PC-3 (cell line): Measurements from ENCODE around the gene MMP10. TPM values are rescaled to one million over a fixed set of nuclear protein-coding genes. Genes with fewer than 3 reads are reported as not detected.
A peak's percentile ranks its signal among the peaks of the same experiment; 100 is the strongest.

Experiments used
- ATAC-seq: fragments of 200-7000 bp; cut with Tn5 transposase; 2 replicates; pipeline ENCODE4 v1.9.1; 2020; ENCODE audit warnings: mild to moderate bottlenecking, moderate library complexity
- BruUV-seq: library from RNA; stranded (reverse); fragments of 400-500 nt; replicated peaks from 2 replicates; lab custom pipeline; 2021; lab: Mats Ljungman, UMichigan
- CTCF ChIA-PET: fragments of 300-600 bp; sonication (Branson Sonifier 250); formaldehyde crosslinking; loops from one replicate; lab custom pipeline; 2022; ENCODE audit warnings: antibody characterized with exemption; lab: Charles Lee
- POLR2A ChIA-PET: fragments of 300-600 bp; sonication (Branson Sonifier 250); formaldehyde crosslinking; loops from one replicate; lab custom pipeline; 2022; ENCODE audit warnings: antibody characterized with exemption; ENCODE audit not compliant: unreplicated experiment; lab: Charles Lee
- DNase-seq: peaks from one replicate; pipeline ENCODE4 v3.0.0-alpha.2; 2015
- H2AFZ ChIP-seq: fragments of 300-600 bp; sonication (generic); 2 replicates; pipeline ENCODE4 v1.6.0; 2016; ENCODE audit warnings: antibody characterized with exemption, low read length
- H3F3A ChIP-seq: fragments of 300-600 bp; sonication (generic); one replicate; pipeline ENCODE4 v1.6.0; 2017; ENCODE audit warnings: antibody characterized with exemption, low read length, control low read depth, mild to moderate bottlenecking; ENCODE audit not compliant: unreplicated experiment
- H3K27ac ChIP-seq: fragments of 300-600 bp; sonication (generic); 2 replicates; pipeline ENCODE4 v1.5.1; 2016; ENCODE audit warnings: mild to moderate bottlenecking, low read length
- H3K27me3 ChIP-seq: fragments of 300-600 bp; sonication (generic); 2 replicates; pipeline ENCODE4 v1.6.1; 2016; ENCODE audit warnings: low read length, mixed read lengths
- H3K36me3 ChIP-seq: fragments of 300-600 bp; sonication (generic); 2 replicates; pipeline ENCODE4 v1.6.1; 2016; ENCODE audit warnings: low read depth, mixed run types, low read length, mixed read lengths
- H3K4me1 ChIP-seq: fragments of 300-600 bp; sonication (generic); 2 replicates; pipeline ENCODE4 v1.5.1; 2016; ENCODE audit warnings: low read length; ENCODE audit not compliant: insufficient read depth
- H3K4me2 ChIP-seq: fragments of 300-600 bp; sonication (generic); 2 replicates; pipeline ENCODE4 v1.6.0; 2016; ENCODE audit warnings: low read length
- H3K4me3 ChIP-seq: fragments of 300-600 bp; sonication (generic); 2 replicates; pipeline ENCODE4 v1.5.1; 2016; ENCODE audit warnings: mild to moderate bottlenecking, low read length, mixed read lengths
- H3K79me2 ChIP-seq: fragments of 300-600 bp; sonication (generic); 2 replicates; pipeline ENCODE4 v1.6.1; 2017; ENCODE audit warnings: low read length, mixed read lengths
- H3K9ac ChIP-seq: fragments of 300-600 bp; sonication (generic); 2 replicates; pipeline ENCODE4 v1.6.0; 2016; ENCODE audit warnings: mild to moderate bottlenecking, low read length
- H3K9me2 ChIP-seq: fragments of 300-600 bp; sonication (generic); replicated peaks from 2 replicates; pipeline ENCODE4 v1.6.1; 2016; ENCODE audit warnings: mixed run types, low read length, mixed read lengths
- H3K9me3 ChIP-seq: fragments of 300-600 bp; sonication (generic); 2 replicates; pipeline ENCODE4 v1.6.1; 2016; ENCODE audit warnings: low read length, mixed read lengths
- H4K20me1 ChIP-seq: fragments of 300-600 bp; sonication (generic); 2 replicates; pipeline ENCODE4 v1.6.1; 2016; ENCODE audit warnings: low read length, mixed read lengths
- EZH2 ChIP-seq: fragments of 300-600 bp; sonication (generic); IDR thresholded peaks from one replicate; pipeline ENCODE4 v1.6.1; 2017; ENCODE audit warnings: antibody characterized with exemption, mild to moderate bottlenecking, low read length; ENCODE audit not compliant: unreplicated experiment
- EZH2phosphoT487 ChIP-seq: fragments of 300-600 bp; sonication (generic); IDR thresholded peaks from 2 replicates; pipeline ENCODE4 v1.6.1; 2018; ENCODE audit warnings: mild to moderate bottlenecking, antibody characterized with exemption, low read length, borderline replicate concordance
- intact Hi-C: fragments of 100-400 bp; cut with micrococcal nuclease; formaldehyde crosslinking; loops from 2 replicates; pipeline ENCODE4 v1.9.0; 2023
- total RNA-seq: library from RNA; depleted of rRNA; stranded (reverse); fragments of >200 nt; gene quantifications from 2 replicates; pipeline ENCODE4 v1.2.3, GENCODE V29; 2014
- TF ChIP-seq, protein P1 (sequence below): fragments of 300-600 bp; sonication (generic); conservative IDR thresholded peaks from 2 replicates; pipeline ENCODE4 v1.5.1; 2017; ENCODE audit warnings: antibody characterized with exemption, low read depth, mild to moderate bottlenecking, low read length

Gene MMP10
- total RNA-seq, 1 experiment from 2014 or later = 0.07 TPM

DNA sequence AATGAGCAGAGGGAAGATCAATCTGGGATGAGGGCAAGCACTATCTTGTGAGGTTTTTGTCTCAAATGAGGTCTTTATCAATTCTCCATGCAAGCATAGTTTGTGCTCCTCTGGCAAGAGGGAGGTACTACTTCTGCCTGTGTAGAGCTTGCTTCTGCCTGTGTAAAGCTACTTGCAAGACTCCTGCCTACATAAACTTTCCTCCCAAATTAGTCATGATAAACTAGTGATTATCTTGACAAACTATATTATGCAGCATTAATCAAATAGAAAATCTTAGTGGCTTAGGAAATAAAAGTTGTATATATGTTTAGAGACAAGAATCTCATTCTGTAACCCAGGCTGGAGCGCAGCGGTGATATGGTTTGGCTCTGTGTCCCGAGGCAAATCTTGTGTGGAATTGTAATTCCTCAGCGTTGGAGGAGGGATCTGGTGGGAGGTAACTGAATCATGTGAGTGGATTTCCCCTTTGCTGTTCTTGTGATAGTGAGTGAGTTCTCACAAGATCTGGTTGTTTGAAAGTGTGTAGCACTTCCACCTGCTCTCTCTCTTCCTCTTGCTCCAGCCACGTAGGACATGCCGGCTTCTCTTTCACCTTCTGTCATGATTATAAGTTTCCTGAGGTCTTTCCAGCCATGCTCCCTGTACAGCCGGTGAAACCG is 8.0 kb upstream of the MMP10 start:
- H2AFZ ChIP-seq = no peak overlapping the region
- intact Hi-C loops = loop anchor here (10.0 kb wide), 1 partner anchor 224 kb away; no protein-coding TSS in a partner anchor
- no peak overlapping the region for H3K4me2 ChIP-seq
- ATAC-seq = no peak
- no peak overlapping the region for H3K4me3 ChIP-seq
- H3K27me3 ChIP-seq = no peaks in the 10 kb centered on the region
- no peak for DNase-seq
- no peaks in the 10 kb centered on the region for H4K20me1 ChIP-seq
- peaks cover 19% of the 10 kb centered on the region for H3K4me1 ChIP-seq
- H3K9me3 ChIP-seq = no peaks in the 10 kb centered on the region
- no peaks in the 10 kb centered on the region for H3K36me3 ChIP-seq
- ChIA-PET CTCF (no interaction called here), POLR2A (no interaction called here)
- no peaks in the 10 kb centered on the region for H3K9me2 ChIP-seq
- no TSS peak for BruUV-seq
- H3F3A ChIP-seq = peaks cover under 1% of the 10 kb centered on the region
- H3K9ac ChIP-seq = no peak overlapping the region
- no peak overlapping the region for H3K27ac ChIP-seq
- TF ChIP-seq, protein P1, sequence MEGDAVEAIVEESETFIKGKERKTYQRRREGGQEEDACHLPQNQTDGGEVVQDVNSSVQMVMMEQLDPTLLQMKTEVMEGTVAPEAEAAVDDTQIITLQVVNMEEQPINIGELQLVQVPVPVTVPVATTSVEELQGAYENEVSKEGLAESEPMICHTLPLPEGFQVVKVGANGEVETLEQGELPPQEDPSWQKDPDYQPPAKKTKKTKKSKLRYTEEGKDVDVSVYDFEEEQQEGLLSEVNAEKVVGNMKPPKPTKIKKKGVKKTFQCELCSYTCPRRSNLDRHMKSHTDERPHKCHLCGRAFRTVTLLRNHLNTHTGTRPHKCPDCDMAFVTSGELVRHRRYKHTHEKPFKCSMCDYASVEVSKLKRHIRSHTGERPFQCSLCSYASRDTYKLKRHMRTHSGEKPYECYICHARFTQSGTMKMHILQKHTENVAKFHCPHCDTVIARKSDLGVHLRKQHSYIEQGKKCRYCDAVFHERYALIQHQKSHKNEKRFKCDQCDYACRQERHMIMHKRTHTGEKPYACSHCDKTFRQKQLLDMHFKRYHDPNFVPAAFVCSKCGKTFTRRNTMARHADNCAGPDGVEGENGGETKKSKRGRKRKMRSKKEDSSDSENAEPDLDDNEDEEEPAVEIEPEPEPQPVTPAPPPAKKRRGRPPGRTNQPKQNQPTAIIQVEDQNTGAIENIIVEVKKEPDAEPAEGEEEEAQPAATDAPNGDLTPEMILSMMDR = no peak
- TF ChIP-seq EZH2 = no peak
- TF ChIP-seq EZH2phosphoT487 = no peak
- H3K79me2 ChIP-seq = no peaks in the 10 kb centered on the region

DNA sequence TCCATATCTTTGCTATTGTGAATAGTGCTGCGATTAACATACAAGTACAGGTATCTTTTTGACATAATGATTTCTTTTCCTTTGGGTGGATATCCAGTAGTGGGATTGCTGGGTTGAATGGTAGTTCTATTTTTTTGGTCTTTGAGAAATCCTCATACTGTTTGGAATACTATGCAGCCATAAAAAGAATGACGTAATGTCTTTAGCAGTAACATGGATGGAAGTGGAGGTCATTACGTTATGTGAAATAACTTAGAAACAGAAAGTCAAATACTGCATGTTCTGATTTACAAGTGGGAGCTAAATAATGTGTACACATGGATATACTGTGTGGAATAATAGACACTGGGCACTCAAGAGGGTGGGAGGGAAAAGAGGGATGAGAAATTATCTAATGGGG is 4.0 kb upstream of the MMP10 start:
- peak overlapping the region; percentile 87 for H3K27ac ChIP-seq
- H3K9me3 ChIP-seq = peaks cover 11% of the 10 kb centered on the region; the same call in 1 of the 2 replicates
- H3K36me3 ChIP-seq = 0 out of 2 replicates have a peak, but pooled peaks cover 6% of the 10 kb centered on the region
- no peaks in the 10 kb centered on the region for H3K79me2 ChIP-seq
- no peak overlapping the region for H3K4me3 ChIP-seq
- no peak for TF ChIP-seq EZH2
- TF ChIP-seq EZH2phosphoT487 = no peak
- TF ChIP-seq, protein P1 = no peak
- H3K9ac ChIP-seq = peak overlapping the region; percentile 28; the same call in 1 of the 2 replicates
- H3K4me2 ChIP-seq = peak overlapping the region; percentile 42
- H3K27me3 ChIP-seq = no peaks in the 10 kb centered on the region
- ChIA-PET POLR2A (no interaction called here), CTCF (interaction anchor here (1.0 kb wide), 1 partner anchor 18 kb away, joined by 4 read pairs; no protein-coding TSS in a partner anchor)
- TSS peak; percentile 95 for BruUV-seq
- ATAC-seq = no peak
- no peak for DNase-seq
- intact Hi-C loops = loop anchor here (10.0 kb wide), 1 partner anchor 220 kb away; no protein-coding TSS in a partner anchor
- peaks cover 23% of the 10 kb centered on the region for H3K4me1 ChIP-seq
- peaks cover 8% of the 10 kb centered on the region for H3F3A ChIP-seq
- no peak overlapping the region for H2AFZ ChIP-seq
- H4K20me1 ChIP-seq = no peaks in the 10 kb centered on the region
- no peaks in the 10 kb centered on the region for H3K9me2 ChIP-seq
